HepG2 (cell line): ENCODE results near the gene TCOF1. TPM values are rescaled to one million over a fixed set of nuclear protein-coding genes. Genes with fewer than 3 reads are reported as not detected.

ENCODE experiments used
- BCL6 ChIP-seq: IDR thresholded peaks from 2 replicates; pipeline ENCODE4 v1.6.1; 2016; ENCODE audit warnings: missing genetic modification reagents, missing compliant biosample characterization
- CREB1 ChIP-seq, 2 experiments: fragments of 450-650 bp in 1 of 2; IDR thresholded peaks; 2 replicates each; pipeline ENCODE4 v1.6.1; 2016 to 2017; ENCODE audit warnings: control low read depth in 1 of 2, mild to moderate bottlenecking in 1 of 2, missing compliant biosample characterization in 1 of 2, missing genetic modification characterization in 1 of 2
- E2F1 ChIP-seq: sonication (generic); formaldehyde crosslinking; IDR thresholded peaks from 2 replicates; pipeline ENCODE4 v1.5.0; 2020; ENCODE audit warnings: missing genetic modification reagents
- ELK4 ChIP-seq: sonication (generic); formaldehyde crosslinking; IDR thresholded peaks from 2 replicates; pipeline ENCODE4 v1.9.0; 2021; ENCODE audit warnings: missing genetic modification reagents, borderline replicate concordance
- GMEB1 ChIP-seq: sonication (generic); formaldehyde crosslinking; IDR thresholded peaks from 2 replicates; pipeline ENCODE4 v1.5.1; 2020; ENCODE audit warnings: missing genetic modification reagents, mild to moderate bottlenecking, borderline replicate concordance
- HES4 ChIP-seq: sonication (generic); formaldehyde crosslinking; IDR thresholded peaks from 2 replicates; pipeline ENCODE4 v1.9.0; 2021; ENCODE audit warnings: mild to moderate bottlenecking, missing genetic modification reagents, borderline replicate concordance
- MED13 ChIP-seq: sonication (generic); formaldehyde crosslinking; IDR thresholded peaks from 2 replicates; pipeline ENCODE4 v1.5.0; 2020; ENCODE audit warnings: missing genetic modification reagents
- PAXIP1 ChIP-seq: sonication (generic); formaldehyde crosslinking; conservative IDR thresholded peaks from 2 replicates; pipeline ENCODE4 v1.4.0; 2020; ENCODE audit warnings: mild to moderate bottlenecking, missing genetic modification reagents, moderate library complexity
- RAD51 ChIP-seq: fragments of 450-650 bp; IDR thresholded peaks from 2 replicates; pipeline ENCODE4 v1.6.1; 2016; ENCODE audit warnings: borderline replicate concordance
- SRSF1 ChIP-seq: fragments of 200-400 bp; formaldehyde crosslinking; optimal IDR thresholded peaks from 2 replicates; pipeline ENCODE3; 2017; ENCODE audit warnings: mild to moderate bottlenecking, low read depth, low read length, moderate library complexity
- SSRP1 ChIP-seq: IDR thresholded peaks from 2 replicates; pipeline ENCODE4 v1.6.1; 2016; ENCODE audit warnings: control low read depth
- UBTF ChIP-seq: sonication (generic); formaldehyde crosslinking; IDR thresholded peaks from 2 replicates; pipeline ENCODE4 v1.4.0; 2020; ENCODE audit warnings: mild to moderate bottlenecking, missing genetic modification reagents
- polyA plus RNA-seq, 8 experiments: library from polyadenylated mRNA; depleted of rRNA in 3 of 8; stranded (reverse) in 7 of 8; unstranded in 1 of 8; fragments of >200 nt; fragmentation: Illumina TruSeq in 4 of 8; extraction: Trizol in 4 of 8; gene quantifications; 2 replicates each; pipeline versions ENCODE4 v1.2.1 to v1.2.3, GENCODE V29; 2011 to 2016; ENCODE audit warnings: low read depth in 4 of 8, missing spikeins in 1 of 8, mixed read lengths in 1 of 8; ENCODE audit not compliant: insufficient read depth in 1 of 8
- total RNA-seq, 5 experiments: library from RNA; depleted of rRNA; stranded (reverse); fragments of >200 nt; fragmentation: Illumina TruSeq; extraction: Trizol; gene quantifications; 2 replicates each; pipeline ENCODE4 v1.2.3, GENCODE V29; 2016; ENCODE audit warnings: low read depth in 1 of 5

The TCOF1 gene
- total and polyA plus RNA-seq, 2 of the 13 experiments (the other 11 are each of a cell fraction or from before 2014, with no cell fraction given): 10.1 to 41.6 TPM

GRCh38 chr5:150350524-150351344 is 6.8 kb upstream of the TCOF1 start (continued):
- TF ChIP-seq SRSF1 (no peak), E2F1 (CRISPR knock-in tag) (no peak), RAD51 (0 out of 2 replicates have a peak, but pooled peaks have one; percentile 16), MED13 (CRISPR knock-in tag) (no peak), PAXIP1 (CRISPR knock-in tag) (peak; percentile 72), GMEB1 (CRISPR knock-in tag) (no peak), UBTF (CRISPR knock-in tag) (peak; percentile 66), HES4 (CRISPR knock-in tag) (no peak), BCL6 (CRISPR knock-in tag) (peak; percentile 74), SSRP1 (CRISPR knock-in tag) (peak; percentile 81; the same call in 1 of the 2 replicates), ELK4 (CRISPR knock-in tag) (no peak), CREB1 (IDR thresholded peaks at IDR 0.05) (no peak), CREB1 (CRISPR knock-in tag; IDR thresholded peaks at IDR 0.05) (0 out of 2 replicates have a peak, but pooled peaks have one; percentile 51)
